Activated CD4-positive, CD25-positive, alpha-beta regulatory T cell treated with anti-CD3 and anti-CD28 coated beads, Interleukin-2, amount 50 U/mL, for 72 hours (primary cell): ENCODE data around the gene CNGB1.
"Not testable (repeated sequence)": the region's sequence is repeated elsewhere in the genome, so short reads cannot be mapped to it uniquely, and the experiment has no call there.

Experiments used
- DNase-seq: peaks from one replicate; pipeline ENCODE4 v3.0.0; 2021

The CNGB1 gene

DNA sequence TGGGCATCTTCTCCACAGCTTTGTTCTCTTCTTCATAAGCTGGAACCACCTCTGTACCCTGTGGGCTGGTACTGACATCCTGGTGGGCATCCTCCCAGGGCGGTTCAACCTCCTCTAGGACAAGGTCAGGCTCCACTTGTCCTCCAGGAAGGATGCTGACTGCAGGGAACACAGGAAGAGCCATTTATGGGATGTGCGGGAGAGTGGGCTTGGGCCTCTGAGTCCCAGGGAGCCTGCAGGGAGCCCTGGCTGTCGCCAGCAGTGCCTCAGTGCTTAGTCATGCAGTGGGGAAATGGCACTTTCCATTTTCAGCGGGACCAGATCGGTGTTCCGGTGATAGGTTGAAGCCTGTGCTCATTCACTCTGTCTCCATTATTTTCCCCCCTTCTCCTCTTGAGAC is 20.5 kb downstream of the CNGB1 start:
- no peak for DNase-seq

DNA sequence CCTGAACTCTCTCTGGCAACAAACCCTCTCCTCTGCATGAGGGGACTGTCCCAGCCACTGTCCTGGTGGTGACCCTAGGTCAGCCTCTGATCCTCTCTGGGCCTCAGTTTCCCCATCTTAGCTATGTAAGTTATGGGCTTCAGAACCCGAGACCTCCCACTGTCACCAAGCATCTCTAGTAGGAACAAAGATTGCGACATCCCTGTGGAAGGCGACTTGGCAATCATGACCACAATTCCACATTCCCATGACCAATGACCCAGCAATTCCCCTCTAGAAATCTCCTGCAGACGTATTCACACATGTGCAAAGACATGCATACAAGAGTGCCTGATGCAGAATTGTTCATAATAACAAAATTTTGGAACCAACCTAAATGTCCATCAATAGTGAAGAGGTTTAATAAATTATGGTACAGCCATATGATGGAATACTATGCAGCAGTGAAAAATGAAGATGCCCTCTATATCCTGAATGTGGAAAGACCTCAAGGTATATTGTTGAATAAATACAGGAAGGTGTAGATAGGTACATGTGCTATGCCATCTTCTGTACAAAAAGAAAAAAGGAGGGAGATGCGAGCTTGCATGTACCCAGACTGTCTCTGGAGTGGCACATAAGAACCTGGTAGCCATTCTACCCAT is 21.2 kb downstream of the CNGB1 start:
- no peak for DNase-seq

DNA sequence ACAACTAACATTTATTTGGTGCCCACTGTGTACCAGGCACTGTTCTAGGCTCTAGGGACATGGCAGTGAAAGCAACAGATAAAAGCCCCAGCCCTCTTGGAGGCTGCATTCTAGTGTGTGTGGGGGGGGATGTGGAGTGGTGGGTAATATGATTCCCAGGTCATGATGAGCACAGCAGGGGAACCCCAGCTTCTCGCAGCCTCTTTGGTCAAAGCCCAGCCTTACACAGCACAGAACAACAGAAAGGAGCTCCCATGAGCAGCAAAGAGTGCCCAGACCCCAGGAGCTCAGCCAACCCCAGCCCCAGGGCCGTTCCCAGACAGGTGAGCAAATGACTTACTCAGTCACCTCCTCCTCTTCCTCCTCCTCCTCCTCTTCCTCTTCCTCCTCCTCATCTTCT is 21.9 kb downstream of the CNGB1 start:
- DNase-seq = no peak

DNA sequence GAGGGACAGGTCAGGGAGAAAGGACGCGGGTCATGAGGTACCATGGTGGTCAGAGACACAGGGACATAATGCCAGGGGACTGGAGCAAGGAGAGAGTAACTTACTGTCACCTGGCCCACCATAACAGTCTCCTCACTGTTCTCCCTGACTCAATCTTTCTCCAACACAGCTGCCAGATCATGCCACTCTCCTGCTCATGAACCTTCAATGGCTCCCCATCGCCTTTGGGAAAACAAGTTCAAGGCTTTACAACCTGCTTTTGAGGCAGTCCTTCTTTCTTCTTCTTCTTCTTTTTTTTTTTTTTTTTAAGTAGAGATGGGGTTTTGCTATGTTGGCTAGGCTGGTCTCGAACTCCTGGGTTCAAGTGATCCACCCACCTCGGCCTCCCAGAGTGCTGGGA is 22.9 kb downstream of the CNGB1 start:
- DNase-seq = no peak

DNA sequence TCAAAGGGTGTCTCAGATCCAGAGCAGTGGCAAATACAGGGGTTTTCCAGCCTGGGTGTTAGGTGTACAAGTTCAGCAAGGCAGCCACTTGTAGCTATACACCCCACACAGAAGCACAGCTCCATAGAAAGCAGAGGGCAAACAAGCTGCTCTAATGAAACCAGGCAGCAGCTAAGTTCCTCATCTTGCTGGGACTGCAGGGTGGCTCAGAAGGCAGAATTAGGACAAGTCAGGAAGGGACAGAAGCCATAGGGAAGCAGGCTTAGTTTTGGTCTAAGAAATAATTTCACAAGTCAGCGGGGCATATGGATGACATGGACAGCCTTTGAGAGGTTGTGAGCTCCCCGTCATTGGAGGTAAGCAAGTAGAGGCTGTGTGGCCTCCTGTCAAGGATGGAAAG is 23.7 kb downstream of the CNGB1 start:
- no peak for DNase-seq

DNA sequence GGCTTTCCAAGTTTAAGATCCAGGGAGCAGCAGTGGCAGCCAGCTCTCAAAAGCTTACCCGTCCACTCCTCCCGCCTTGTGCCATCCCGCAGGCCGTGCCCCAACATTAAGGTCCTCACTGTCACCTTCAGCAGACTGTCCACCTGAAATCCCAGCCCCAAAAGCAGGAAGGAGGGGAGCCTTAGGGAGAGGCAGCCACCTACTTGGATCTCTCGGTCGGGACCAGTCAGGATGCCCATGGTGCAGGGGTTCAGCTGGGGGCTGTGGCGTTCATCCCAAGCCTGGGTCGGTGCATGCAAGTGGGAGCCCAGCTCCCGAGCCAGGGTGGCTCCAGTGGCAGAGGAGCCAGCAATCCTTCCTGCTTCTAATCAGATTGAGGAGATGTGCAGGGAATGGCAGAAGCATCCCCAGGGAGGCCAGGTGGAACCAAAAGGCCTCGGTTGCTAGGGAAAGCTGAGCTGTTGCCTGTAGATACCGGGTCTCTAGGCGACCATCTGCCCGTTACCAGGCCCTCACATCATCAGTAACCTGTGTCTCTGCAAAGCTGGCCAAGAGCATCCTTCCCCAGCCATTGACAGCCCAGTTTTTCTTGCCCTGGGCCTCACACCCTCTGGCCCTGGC is 24.6 kb downstream of the CNGB1 start:
- no peak for DNase-seq

DNA sequence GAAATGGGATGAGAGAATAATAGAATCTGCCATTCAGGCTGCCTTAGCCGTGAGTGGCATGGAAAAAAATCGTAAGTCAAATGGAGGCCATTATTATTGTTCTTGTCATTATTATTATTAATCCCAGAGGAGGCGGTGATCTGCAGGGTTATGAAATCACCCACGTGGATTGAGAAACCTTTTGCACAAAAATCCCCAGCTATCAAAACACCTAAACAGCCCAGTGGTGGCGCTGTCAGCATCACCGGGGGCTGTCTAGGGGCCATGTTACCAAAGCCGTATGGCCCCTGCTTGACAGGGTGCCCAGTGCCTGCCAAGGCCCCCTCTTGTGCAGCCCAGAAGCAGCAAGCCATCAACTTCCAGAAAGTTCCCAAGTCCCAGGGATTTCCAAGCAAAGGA is 25.2 kb downstream of the CNGB1 start:
- no peak for DNase-seq

DNA sequence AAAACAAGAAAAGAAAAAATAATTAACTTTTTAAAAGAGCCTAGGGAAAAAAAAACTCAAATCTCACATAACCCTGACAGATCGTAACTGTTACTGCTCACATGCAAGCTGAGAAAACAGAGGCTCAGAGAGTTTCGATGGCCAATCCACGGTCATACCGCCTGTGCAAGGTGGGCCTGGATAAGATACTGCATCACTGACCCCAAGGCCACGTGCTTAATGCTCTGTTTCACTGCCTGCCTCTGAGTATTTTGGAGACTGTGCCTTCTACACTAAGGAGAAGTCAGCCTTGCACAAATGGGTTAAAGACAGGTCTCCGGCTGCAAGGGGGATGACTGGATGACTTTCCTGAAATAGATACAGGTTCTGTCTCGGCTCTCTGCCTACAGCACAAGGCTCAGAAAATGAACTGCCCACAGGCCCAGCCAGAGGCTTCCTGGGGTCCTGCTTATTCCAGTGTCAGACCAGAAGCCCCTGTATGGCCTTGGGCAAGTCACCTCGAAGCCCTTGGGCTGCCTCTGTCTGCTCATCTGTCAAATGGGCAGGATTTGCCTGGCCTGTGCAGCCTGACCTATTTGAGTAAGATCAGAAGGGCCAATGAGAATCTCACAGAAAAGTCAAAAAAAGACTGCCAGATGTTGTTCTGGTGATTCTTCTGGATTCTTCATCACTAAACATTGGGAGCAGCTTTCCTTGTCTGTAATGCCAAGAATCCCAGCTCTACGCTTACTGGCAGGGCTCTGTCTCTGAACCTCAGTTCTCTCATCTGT is 25.8 kb downstream of the CNGB1 start:
- no peak for DNase-seq

DNA sequence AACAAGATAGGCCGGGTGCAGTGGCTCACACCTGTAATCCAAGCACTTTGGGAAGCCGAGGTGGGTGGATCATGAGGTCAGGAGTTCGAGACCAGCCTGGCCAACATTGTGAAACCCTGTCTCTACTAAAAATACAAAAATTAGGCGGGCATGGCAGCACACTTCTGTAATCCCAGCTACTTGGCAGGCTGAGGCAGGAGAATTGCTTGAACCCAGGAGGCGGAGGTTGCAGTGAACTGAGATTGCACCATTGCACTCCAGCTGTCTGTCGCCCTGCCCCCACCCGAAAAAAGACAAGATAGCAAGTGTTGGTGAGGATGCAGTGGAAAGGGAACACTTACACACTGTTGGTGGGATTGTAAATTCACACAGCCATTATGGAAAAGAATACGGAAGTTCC is 27.5 kb downstream of the CNGB1 start:
- not testable (repeated sequence) for DNase-seq

DNA sequence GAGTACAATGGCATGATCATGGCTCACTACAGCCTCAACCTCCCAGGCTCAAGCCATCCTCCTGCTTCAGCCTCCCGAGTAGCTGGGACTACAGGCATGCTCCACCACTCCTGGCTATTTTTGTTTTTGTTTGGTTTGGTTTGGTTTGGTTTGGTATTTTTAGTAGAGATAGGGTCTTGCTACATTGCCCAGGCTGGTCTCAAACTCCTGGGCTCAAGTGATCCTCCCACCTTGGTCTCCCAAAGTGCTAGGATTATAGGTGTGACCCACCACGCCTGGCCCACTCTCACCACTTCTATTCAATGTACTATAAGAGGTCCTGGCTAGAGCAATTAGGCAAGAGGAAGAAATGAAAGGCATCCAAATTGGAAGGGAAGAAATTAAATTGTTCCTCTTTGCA is 29.0 kb downstream of the CNGB1 start:
- DNase-seq = not testable (repeated sequence)

DNA sequence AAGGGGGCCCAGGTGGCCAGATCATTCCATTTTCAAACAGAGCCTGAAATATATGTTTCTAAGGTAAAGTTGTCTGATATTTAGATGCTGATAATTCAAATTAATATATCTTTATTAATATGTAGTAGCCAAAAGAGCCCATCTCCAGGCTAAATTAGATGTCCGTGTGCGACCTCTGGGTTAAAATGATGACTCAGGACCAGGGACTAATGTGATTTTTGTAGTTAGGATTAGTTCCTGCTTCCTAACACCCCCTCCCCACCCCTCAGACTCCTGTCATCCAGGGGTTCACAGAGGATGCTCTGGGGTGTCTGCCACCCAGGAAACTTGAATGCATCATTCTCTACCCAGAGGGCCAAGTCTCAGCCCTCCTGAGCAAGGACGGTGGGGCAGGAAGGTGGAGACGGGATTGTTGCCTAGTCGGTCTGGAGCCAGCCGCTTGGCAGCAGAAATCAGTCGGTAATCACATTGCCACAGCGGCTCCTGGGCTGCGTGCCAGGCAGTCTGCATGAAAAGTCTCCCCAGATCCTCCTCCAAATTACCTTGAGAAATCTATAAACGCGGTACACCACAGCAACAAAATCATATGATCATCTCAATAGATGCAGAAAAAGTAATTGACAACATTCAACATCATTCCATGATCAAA is 29.8 kb downstream of the CNGB1 start:
- no peak for DNase-seq

DNA sequence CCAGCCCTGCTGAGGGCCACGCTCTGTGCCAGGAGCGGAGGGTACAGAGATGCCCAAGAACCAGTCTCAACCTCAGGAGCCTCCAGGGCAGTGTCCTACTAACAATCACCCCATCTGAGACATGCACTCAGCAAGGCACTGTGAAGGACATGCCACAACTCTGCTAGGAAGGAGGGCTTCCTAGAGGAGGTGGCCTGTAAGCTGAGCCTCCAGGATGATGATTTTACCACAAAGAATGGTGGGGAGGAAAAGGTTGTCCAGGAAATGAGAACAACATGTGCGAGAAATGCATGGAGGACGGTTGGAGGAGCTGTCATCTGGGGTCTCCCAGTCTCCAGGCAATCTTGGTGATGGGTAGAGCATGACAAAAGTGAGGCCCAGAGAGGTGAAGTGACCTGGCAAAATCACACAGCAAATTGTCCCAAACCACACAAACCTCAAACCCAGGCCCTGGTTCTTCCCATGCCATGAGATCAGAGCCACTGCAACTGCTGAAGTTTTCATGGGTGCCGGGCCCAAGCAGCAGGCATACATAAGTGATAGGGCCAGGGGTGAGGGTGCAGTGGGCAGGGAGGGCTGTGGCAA is 30.5 kb downstream of the CNGB1 start:
- no peak for DNase-seq

DNA sequence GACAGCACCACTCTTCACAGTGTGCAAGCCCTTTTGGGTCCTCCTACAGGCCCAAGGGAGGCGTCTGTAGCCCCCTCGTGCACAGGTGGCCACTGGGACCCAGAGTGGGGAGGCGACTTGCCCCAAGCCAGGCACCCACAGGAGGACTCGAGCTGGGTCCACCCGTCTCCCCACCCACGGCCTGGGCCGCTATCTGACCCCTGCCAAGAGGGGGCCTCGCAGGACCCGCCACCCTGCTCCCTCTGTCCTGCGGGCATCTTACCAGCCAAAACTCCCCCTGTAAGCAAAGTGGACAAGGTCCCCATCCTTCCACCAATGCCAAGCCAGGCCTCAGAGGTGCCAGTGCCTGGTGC is 31.1 kb downstream of the CNGB1 start:
- DNase-seq = no peak

DNA sequence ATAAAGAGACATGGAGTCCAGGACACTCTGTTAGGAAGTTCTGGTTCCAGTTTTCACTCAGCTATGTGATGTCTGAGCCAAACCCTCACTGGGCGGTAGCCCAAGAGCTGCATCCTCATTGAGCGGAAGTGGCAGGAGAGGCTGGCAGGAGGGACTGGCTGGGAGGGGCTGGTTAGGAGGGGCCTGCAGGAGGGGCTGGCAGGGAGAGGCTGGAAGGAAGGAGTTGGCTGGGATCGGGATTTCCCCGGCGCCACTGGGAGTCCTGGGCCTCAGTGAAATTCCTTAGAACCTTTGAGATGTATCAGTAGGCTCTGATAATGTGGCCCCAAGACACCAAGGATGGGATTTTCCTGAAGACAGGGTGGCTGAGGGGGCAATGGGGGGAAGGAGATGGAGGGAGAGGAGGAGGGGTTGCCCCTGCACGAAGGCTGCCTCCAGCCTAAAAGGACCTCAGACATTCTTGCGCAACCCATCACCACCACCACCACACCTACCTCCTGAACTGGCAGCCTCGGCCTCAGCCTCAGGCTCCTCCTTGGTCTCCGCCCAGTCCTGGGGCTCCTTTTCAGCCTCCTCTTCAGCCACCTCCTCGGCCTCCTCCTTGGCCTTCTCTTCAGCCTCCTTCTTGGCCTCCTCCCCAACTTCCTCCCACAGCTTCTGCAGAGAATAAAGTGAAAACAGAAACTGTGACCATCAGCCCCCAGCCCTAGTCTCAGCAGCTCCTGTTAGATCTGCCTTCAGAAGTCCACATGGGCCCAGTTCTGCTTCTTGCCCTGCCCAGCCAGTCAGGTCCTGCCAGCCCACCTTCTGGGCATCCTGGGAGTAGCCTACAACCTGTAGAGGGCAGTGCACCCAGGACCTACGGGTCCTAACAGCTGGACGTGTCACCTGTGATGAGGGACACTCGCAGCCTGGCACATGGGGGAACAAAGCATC is 31.7 kb downstream of the CNGB1 start:
- DNase-seq = no peak

DNA sequence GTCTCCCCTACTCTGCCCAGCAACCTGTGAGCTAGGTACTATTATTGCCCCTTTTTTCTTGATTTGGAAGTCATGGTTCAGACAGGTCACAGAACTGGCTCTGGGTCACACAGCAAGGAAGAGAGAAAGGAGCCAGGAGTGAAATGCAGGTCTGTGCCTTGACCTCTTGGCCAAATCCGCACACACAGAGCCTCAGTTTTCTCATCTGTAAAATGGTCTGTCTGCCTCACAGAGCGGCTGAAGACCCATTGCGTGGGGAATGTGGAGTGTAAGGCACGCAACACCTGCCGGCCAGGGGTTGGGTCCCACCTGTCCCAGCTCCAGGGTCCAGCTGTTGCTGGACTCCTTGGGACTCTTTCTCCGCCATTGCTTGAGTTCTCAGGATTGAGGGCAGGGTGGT is 32.4 kb downstream of the CNGB1 start:
- DNase-seq = no peak

DNA sequence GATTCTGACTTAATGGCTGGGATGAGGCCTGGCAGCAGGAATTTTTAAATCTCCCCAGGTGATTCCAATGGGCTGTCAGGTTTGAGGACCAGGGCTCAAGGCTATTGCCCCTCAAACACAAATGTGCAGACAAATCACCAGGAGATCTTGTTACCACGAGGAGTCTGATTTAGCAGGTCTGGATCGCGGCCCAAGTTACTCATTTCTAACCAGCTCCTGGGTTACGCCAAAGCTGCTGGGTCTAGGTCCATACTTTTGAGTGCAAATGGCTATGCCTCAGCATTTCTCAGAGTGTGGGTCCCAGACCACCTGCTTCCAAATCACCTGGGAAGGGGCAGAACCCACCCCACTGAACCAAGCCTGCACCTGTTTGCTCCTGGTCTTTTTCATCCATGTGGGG is 33.1 kb downstream of the CNGB1 start:
- no peak for DNase-seq

DNA sequence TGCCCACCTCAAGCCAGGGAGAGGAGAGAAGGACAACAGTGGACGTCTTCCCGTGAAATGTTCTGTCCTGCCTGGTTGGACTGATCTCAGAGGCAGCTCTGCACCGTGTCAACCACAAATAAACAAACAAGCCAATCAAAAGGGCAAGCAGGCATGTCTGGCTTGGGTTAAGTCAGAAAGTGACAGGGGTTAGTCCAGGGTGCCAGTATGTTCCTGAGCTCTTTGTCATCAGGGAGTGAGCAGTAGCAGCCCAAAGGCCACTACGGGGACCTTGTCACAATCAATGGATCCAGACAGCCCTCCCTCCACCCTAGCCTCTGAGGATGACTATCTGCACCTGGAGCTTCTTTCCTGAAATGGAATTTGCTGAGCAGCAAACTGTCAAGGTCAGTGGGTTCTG is 35.0 kb downstream of the CNGB1 start:
- DNase-seq = no peak

DNA sequence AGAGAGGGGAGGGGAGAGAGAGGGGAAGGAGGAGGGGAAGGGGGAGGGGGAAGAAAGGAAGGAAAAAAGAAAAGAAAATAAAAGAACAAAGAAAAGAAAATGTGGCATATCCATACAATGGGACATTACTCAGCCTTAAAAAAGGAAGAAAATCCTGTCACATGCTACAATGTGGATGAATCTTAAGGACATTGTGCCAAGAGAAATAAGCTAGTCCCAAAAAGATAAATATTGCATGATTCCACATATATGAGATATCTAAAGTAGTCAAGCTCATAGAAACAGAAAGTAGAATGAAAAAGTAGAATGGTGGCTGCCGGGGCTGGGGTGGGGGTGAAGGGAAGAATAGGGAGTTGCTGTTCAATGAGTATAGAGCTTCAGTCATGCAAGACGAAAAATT is 40.4 kb downstream of the CNGB1 start:
- no peak for DNase-seq

DNA sequence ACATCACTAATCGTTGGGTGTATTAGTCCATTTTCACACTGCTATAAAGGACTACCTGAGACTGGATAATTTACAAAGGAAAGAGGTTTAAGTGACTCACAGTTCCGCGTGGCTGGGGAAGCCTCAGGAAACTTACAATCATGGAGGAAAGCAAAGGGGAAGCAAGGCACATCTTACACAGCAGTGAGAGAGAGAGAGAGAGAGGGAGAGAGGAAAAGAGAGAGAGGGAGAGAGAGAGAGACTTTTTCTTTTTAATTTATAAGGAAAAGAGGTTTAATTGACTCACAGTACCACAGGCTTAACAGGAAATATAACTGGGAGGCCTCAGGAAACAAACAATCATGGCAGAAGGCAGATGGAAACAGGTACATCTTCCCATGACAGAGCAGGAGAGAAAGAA is 41.7 kb downstream of the CNGB1 start:
- DNase-seq = no peak

DNA sequence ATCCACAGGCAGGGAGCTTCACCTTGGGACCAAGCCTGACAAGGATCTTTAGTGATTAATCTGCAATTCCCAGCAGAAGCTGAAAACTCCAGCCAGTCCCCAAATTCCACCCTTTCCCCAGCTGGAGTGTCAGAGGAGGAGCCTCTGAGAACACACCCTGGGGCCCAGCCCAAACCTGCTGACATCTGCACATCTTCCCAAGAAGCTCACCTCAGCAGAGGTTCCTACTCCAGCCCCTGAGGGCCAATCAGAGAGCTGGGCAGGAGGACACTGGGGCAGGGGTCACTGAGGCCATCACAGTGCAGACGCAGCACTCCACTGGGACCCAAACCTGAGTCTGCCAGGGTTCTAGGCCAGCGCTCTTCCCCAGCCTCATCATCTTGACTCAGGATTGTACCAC is 44.9 kb downstream of the CNGB1 start:
- no peak for DNase-seq

DNA sequence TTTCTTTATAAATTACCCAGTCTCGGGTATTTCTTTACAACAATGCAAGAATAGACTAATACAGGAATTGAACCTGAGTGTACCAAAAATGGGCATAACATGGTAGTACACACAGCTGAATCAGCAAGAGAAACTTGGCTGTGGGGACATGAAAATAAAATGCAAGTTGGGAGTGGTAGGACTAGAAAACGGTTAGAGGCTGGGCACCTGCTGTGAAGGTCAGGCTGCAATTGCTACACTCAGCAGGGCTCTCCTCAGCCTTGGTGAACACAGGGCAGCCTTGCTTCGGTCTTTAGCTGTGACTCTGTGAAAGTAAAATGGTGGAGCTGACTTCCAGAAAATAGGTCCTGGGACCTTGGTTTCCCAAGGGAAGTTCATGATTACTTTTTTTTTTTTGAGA is 45.6 kb downstream of the CNGB1 start:
- DNase-seq = no peak

DNA sequence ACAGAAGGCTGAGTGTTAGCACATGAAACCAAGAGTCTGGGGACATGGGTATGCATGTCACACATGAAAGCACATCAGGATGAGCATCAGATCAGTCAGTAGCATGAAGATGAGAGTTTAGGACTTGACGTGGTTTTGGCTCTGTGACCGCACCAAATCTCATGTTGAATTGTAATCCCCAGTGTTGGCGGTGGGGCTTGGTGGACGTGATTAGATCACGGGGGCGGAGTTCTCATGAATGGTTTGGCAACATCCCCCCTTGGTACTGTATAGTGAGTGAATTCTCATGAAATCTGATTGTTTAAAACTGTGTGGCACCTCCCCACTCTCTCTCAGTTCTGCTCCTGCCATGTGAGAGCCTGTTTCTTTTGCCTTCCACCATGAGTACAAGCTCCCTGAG is 46.4 kb downstream of the CNGB1 start:
- no peak for DNase-seq

DNA sequence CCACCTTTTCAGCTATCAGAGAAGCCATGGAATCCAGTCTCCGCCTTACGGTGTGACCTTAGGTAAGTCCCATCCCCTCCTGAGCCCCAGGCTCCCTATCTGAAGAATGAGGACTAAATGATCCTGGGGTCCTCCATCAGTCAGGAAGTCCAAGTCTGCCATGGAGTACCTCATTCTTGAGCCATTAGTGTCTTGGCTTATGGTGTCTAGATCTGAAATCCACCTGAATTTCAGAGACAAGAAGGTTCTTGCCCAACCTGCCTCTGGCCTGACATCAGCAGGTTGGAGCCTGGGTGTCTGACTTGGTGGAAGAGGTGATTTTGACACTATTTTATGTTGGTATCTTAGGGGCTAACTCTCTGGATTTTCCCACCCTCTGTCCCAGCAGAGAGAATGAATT is 47.1 kb downstream of the CNGB1 start:
- DNase-seq = no peak
